HG03103 (cell line): ENCODE results near the gene KCP.

Experiments used
- ATAC-seq: cut with Tn5 transposase; IDR thresholded peaks from one replicate; pipeline ENCODE4 v1.9.1; 2021; ENCODE audit warnings: low read depth; ENCODE audit not compliant: unreplicated experiment

KCP gene

DNA sequence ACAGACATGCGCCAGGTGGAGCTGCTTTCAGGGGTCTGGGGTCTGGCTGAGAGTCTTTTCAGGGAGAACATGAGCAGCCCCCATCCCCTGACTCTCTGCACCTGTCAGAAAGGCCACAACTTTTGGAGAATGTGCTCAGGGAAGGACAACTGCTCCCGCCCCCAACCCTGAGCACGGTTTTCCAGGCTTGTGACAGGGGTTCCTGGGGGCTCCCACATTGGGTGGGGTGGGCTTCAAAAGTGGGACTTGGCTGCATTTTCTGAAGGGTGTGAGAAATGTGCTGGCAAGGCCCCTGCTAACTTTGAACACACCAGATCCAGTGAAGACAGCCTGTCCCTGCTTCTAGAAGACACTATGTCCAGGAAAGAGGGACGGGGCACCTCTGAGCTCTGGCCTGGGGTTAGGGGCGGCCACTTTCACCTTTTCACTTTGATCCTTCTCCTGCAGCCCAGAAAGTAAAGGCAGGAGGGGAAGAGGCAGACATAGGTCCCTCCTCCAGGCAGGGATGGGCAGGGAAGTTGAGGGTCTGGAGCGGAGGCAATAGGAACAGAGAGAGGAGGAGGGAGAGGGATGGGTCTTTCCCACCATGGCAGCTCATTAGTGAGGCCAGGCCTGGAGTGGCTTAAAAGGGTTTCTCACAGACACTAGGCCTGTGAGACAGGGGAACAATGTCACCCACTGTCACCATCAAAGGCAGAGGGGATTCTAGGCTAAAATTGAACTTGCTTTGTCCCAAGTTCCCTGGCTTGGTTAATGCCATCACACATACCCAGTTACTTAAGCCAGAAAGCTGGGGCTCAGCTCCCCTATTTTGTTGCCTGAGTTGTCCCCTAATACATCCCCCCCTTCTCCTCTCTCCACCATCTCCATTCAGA, 1.5 kb downstream of the KCP start:
- ATAC-seq = no peak

DNA sequence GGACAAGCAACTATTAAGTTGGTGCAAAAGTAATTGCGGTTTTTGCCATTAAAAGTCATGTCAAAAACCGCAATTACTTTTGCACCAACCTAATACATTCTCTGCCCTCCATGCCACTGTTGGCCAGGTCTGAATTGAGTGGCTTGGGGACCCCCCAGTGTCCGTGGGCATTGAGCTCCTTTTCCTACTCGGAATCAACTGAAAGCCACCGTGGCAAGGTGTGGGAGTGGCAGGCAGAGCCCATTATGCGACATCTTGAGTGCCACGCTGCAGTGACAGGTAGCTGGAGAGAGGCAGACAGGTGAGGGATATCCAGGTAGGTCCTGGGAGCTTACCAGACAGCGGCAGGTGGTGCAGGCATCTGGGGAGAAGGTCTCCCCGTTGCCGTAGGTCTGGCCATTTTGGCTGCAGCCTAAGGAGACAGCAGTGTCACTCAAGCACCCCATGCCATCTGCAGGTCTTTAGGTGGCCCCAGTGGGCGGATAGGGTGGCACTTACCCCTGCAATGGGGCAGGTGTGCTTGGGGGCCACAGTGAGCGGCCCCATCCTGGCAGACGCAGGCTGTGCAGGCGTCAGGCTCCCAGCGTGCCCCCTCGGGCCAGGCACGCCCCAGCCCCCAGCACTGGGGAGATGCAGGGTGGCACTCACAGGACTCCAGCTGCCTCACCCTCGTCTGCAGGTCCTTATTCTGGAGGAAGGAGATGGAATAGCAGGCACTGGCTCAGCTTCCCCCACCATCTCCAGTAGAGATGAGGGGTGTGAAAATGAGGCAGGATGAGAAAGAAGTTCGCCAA, 3.5 kb downstream of the KCP start:
- no peak for ATAC-seq

DNA sequence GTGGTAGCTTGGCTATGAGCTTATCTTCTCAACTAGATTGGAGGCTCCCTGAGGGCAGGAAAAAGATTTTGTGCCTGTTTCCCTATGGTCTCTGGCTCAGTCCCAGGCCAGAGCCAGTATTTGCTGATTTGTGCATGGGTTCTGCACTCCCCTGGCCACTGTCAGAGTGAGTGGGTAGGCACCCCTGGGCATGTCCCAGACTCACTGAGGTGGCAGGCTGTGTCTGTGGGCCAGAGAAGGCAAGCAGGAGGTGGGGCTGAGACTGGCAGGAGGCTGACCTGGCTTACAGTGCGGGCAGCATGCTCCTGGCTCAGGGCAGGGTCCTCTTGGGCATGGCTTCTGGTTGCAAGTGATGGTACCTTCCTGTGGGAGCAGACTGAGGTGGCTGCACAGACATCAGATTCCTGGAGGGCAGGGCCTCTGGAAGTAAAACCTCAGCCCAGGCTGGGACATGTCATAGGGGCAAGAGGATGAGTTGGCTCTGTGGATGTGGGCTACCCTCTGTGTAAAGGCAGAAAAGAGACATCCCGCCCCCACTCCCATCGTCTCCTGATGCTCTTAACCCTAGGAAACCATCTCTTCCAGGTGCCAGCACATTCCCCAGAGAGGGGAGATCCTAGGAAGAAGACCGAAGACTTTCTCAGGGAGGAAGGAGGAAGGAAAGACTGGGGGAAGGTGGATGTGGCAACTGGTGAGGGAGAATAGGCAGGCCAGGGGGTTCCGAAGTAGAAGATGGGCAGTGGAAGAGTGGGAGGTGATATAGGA, 4.3 kb downstream of the KCP start:
- no peak for ATAC-seq

DNA sequence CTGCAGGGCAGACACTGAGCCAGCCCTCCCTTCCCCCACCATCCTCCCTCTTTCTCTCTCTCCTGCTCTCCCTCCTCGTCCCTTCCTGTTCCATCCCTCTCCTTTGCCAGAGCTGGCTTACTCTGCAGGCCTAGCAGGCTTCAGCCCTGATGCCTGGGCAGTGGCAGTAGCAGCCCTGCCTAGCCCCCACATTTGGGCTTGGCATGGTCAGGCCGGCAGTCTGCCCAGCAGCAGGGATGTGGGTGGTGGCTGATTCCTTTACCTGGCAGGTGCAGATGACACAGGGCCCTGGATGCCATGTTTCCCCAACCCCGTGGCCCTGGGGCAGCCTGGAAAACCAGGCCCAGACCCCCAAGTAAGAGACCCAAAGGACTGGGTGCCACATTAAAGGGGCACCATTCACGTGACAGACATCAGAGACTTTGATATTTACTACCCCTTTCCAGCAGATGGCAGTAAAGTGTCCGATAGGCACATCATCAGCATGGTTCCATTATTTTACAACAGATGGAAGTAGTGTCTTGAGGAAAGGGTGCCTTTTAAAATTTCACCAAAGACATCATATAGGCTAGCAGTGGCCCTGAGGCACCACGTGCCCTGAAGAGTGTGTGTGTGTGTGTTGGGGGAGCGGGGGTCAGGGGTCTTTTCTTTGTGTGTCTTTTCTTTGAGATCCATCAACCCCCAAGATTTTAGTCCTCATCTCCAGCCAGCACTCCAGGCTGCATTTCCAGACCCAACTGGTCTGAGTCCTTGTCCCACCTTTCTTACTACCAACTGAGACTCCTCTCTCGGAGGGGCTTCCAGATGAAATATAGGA, 5.9 kb downstream of the KCP start:
- ATAC-seq = peak; percentile 54

DNA sequence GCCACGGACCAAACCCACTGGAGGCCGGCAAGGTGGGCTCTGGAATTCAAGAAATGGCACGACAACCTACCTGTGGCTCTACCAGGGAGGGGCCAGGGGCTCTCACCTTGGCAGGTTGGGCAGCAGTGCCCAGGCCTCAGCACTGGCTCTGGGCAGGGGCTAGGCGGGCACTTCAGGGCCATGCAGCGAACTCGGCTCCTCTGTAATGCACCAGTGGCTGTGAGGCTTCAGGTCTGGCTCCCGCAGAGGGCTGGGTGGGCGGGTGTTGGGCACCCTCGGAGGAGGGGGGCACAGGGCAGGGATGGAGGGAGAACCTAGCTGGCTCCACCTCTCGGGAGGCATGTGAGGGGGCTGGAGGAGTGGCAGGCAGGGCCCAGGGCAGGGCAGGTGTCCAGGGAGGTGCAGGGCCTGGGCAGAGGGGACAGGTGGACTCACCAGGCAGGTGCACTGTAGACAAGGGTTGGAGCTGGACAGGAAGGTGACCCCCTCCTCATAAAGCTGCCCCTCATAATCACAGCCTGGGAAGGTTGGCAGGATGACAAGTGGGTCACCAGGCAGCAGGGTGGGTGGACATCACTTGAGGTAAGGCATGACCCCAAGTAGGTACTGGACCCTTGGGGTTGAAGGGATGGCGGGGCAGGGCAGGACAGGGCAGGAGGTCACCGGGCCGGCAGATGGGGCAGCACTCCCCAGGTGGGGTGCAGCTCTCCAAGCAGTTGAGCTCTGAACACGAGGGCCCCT, 6.7 kb downstream of the KCP start:
- ATAC-seq = no peak

DNA sequence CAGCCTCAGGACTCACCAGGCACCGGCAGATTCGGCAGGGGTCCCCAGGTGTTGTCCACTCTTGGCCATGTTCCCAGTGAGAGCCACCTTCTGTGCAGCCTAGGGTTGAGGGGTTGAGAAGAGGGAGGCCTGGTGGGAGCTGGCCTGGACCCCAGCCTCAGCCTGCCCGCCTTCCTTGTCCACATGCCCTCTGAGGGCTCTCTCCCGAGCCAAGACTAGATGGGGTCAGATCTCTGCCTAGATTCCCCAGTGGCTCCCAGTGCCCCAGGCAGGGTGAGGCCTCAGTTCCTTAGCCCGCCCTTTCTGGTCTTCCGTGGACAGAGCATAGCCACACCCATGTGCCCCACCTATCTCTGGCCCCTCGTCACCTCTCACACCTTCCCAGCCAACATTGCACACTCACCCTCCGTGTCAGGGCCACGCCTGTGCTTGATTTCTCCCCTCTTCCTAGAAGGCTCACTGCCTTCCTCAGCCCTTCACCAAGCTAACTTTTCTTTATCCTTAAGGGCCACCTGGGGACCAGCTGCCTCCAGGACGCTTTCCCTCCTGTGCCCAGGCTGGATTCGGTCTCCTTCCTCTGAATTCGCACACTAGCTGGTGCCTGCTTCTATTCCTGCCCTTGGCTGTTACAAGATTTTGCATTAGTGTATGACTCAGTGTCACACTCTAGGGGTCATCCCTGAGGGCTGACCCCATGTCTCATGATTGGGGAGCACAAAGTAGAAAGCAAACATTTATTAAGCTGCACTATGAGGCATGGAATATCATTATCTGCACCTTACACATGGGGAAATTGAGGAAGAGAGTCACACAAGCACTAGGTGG, 7.5 kb downstream of the KCP start:
- ATAC-seq = no peak

DNA sequence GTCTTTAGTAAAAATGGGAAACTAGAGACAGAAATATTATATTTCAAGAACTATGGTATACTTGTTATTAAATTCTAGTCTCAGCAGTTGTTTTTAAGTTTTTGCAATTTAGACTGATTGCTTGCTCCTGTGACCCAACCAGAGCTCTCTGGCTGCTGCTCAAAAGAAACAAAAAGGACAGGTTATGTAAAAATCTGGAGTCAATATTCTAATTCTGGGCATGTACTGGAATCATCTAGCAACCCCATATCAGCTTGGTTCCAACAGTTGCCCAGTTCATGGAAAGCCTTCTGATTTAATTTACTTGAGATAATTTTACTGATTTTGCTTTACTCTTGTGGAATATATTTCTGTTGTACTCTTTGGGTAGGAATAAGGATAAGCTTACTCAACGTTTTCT, 10.3 kb downstream of the KCP start:
- no peak for ATAC-seq

DNA sequence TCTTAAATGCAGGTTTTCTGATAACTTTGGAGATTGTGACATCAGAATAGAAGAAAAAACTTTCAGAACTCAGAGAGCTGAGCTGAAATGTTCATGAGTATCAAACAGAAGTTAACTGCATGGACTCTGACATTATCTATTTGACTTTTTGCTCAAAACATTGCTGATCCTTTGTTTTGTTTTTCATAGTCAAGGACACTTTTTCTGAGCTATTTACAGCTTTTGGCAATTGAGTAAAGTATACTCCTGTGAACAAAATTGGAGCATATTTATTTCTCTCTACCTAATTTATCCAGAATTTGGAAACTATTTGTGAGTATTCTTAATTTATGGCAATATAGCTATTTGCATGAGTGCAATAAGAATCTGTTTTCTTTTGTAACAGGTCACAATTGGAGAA, 11.1 kb downstream of the KCP start:
- no peak for ATAC-seq

DNA sequence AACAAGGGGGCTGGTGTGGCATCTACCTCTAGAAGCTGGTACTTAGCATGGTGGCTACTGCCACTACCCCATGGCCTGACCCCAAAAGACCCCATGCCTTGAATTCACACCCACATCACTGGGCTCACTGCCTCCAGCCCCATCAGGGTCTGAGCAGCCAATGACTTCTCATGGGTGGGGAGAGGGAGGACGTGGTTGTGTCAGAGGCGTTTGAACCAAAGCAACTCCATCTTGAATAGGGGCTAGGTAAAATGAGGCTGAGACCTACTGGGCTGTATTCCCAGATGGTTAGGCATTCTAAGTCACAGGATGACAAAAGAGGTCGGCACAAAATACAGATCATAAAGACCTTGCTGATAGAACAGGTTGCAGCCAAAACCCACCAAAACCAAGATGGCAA, 15.2 kb downstream of the KCP start:
- ATAC-seq = no peak

DNA sequence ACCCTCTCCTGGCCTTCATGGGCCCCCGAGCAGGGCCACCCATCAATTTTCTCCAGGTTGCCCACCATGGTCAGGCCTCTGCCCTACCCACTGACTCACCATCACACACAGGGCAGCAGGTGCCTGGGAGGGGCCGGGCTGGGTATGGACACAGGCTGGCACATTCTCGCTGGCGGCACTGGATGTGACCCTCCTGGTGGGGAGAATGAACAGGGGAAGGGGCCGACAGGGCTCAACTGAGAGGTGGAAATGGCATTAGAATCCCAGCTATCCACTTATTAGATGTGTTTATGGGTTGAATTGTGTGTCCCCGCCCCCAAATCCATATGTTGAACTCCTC, 16.4 kb downstream of the KCP start:
- no peak for ATAC-seq

DNA sequence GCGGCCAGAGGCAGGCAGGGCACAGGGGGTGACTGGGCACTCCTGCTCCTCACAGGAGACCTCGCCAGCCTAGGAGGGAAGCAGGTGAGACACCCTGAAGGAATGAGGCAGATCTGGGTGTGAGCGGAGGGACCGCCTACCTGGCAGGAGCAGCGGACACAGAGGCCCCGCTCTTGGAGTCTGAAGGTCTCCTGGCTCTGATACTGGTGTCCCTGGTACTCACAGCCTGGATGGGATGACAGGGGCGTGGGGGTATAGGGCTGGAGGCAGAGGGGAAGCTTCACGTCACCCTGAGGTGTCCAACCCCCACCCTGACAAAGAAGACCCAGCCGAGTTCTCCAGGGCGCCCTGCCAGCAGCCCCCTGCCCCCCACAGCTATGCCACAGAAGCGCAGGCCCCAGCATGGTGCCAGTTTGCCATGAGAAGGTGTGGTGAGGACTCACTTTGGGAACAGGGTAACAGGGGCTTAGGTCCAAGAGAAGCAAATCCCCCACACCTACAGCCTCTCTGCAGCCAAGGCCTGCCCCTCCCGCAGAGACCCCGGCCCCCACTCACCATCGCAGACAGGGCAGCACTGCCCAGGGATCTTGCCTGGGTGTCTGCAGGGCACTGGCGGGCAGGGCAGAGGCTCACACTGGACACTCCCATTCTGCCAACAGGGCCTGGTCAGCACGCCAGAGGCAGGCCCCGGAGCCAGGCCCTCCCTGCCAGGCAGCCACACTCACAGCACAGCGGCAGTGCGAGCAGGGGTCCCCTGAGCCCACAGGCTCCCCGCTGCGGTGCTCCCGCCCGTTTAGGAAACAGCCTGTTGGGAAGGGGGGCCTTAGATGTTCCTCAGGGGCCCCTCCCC, 17.0 kb downstream of the KCP start:
- no peak for ATAC-seq

DNA sequence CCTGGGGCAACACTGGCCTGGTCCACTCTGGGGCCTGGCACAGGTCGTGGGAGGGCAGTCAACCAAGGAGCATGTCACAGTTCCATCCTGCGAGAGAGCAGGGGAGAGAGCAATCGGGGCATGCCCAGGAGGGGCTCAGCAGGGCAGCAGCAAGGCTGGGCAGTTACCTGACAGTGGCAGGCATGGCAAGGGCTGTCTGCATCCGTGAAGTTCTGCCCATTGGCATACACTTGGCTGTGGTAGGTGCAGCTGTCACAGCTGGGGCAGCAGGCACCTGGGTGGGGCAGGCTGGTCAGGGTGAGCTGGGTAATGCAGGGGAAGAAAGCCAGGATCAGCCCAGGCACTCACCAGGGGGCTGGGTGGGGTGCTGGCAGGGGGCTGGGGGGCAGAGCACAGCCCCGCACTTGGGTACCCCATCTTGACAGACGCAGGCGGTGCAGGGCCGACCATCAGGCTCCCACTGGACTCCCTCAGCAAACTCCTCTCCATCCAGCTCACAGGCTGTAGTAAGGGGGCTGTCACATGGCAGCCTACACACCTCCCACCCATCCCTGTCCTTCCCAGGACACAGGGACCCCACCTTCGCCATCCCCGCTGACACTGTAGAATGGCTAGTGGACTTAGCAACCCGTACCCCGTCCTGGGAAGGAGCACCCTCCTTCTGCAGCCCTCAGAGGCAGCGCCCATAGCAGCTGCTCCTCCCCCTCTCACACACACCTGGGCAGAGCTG, 17.8 kb downstream of the KCP start:
- ATAC-seq = no peak

DNA sequence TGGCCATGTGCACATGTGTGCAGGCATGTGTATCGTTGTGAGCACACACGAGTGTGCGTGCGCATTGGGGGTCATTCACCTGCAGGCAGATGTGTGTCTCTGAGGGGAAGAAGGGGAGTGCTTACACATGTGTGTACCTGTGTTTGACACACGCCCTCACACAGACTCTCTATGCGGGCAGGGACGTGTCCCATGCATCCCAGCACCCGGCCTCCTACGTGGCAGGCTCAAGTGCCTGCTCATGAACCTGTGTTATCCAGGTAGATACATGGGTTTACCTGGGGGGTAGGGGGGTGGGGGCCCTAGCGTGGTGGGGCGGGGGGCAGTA, 18.6 kb downstream of the KCP start:
- no peak for ATAC-seq

DNA sequence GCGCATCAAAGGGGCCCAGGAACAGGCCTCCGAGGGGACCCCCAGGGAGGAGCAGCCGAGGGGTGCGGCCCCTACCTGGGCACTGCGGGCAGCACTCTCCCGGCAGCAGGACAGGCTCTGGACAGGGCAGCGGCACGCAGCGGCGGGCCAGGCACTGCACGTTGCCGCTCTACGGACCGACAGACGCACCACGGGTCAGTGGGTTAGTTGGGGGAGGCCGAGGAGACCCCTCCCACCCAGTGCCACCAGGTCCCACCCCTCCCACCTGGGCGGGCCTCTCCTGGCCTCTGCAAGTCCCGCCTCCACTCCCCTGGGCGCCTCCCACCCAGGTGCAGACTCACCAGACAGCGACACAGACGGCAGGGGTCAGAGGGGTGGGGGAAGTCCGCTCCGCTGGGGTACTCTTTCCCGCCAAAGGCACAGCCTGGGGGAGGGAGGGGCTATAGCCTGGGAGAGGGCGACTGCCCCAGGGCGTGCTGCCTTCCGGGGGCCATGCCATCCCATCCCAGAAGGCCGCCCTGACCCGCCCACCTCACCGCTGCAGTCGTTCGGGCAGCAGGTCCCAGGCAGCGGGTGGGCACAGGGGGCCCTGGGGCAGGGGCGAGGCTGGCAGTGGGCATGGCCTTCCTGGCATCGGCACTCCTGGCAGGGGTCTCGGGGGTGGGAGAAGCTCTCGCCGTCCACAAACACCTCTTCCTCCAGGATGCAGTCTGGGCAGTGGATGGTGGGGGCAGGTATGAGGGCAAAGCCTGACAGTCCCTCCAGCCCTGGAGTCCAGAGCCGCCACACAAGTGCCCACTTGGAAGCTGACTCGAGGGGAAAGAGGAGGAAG, 19.2 kb downstream of the KCP start:
- no peak for ATAC-seq

DNA sequence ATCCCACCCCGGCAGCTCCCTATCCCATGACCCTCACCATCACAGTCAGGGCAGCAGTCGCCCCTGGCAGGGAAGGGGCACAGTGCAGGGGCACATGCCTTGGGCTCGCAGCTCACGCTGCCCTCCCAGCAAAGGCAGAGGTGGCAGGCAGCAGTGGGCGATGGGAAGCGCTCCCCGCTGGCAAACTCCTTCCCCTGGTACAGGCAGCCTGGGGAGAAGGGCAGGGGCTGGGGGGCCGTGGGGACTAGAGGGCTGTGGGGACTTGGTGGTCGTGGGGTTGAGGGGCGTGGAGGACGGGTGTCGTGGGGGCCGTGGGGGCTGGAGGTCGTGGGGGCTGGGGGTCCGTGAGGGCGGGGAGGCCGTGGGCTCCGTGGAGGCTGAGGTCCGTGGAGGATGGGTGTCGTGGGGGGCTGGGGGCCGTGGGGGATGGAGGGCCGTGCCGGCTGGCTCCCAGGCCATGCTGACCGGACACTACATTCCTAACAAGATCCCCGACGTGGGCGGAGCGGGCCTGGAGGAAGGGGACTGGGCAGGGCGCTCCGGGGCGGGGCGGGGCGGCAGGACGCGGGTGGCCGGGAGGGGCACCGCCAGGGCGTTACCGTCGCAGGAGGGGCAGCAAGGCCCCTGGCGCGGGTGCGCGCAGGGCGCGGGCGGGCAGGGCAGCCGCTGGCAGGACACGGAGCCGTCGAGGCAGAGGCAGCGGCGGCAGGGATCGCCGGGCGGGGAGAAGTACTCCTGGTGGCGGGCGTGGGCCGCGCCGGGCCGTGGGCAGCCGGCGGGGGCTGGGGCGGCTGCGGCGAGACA, 20.0 kb downstream of the KCP start:
- no peak for ATAC-seq

DNA sequence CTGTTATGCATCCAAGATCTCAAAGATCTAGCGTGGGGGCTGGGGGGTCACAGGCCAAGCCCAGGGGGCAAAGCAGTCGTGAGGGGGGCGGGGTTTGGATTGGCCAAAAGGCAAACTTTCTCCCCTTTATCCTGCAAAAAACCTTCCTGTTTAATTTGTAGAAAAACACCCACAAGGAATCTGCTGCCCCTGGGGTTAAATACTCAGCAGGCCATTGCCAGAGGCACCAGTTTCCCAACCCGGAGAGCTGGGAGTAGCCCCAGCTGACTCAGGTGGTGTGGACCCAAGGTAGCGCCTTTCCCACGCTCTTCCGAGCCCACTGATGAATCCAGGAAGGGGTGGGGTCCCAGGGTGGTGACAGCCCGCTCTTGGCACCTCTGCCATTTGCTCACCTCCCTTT, 21.4 kb downstream of the KCP start:
- ATAC-seq = no peak
